ENCODE data around the gene SLC35B2. TPM values are rescaled to one million over a fixed set of nuclear protein-coding genes. Genes with fewer than 3 reads are reported as not detected.
A peak's percentile ranks its signal among the peaks of the same experiment; 100 is the strongest.

SLC35B2 gene
- total and polyA plus RNA-seq, 9 donors, result 19.7 to 41.0 (median 27.1) TPM

GRCh38 chr6:44224029-44224964 is 33.0 kb downstream of the SLC35B2 start:
- DNase-seq, result peak in 1 of 5 donors; percentile 41
- Histone ChIP-seq H3K4me3 (peak overlapping the region; percentile 53), H3K27me3 (no peaks in the 10 kb centered on the region), H3K4me1 (ENCODE audit: insufficient read depth) (peaks cover 36% of the 10 kb centered on the region), H3K9me3 (no peaks in the 10 kb centered on the region), H3K36me3 (no peaks in the 10 kb centered on the region), H3K27ac (peak overlapping the region in 1 of 2 donors; percentile 20)
- intact Hi-C loops (cut with DNase I), result no loop called here
- 9 to 12% (median 10%) methylated on average over 15 to 18 of the region's 18 CpGs for WGBS, 3 donors
- TF ChIP-seq EP300 (IDR thresholded peaks at IDR 0.05) (no peak), POLR2A (IDR thresholded peaks at IDR 0.05) (no peak), CTCF (IDR thresholded peaks at IDR 0.05) (no peak)

GRCh38 chr6:44223319-44224028 is 33.9 kb downstream of the SLC35B2 start, which contains the start of gene SLC29A1:
Gene SLC29A1 (plus strand): TSS chr6:44223595. CDS start chr6:44227314, 3,719 bp downstream.
- Histone ChIP-seq H3K4me3 (peak within 1 kb of the TSS; percentile 53), H3K36me3 (no peaks in the 10 kb centered on the region), H3K27me3 (no peaks in the 10 kb centered on the region), H3K4me1 (ENCODE audit: insufficient read depth) (peaks cover 37% of the 10 kb centered on the region), H3K27ac (peak within 1 kb of the TSS; percentile 67 to 72), H3K9me3 (no peaks in the 10 kb centered on the region)
- TF ChIP-seq EP300 (IDR thresholded peaks at IDR 0.05), result no peak
- TF ChIP-seq POLR2A (IDR thresholded peaks at IDR 0.05), result peak; percentile 9
- 0% methylated on average over 35 to 73 of the region's 73 CpGs for WGBS, 3 donors
- intact Hi-C loops (cut with DNase I), result loop anchor here in 1 of 4 donors (2.0 kb wide), 1 partner anchor 13 kb away; no protein-coding TSS in a partner anchor
- peak; percentile 70 to 79 (median 77) for DNase-seq

DNA sequence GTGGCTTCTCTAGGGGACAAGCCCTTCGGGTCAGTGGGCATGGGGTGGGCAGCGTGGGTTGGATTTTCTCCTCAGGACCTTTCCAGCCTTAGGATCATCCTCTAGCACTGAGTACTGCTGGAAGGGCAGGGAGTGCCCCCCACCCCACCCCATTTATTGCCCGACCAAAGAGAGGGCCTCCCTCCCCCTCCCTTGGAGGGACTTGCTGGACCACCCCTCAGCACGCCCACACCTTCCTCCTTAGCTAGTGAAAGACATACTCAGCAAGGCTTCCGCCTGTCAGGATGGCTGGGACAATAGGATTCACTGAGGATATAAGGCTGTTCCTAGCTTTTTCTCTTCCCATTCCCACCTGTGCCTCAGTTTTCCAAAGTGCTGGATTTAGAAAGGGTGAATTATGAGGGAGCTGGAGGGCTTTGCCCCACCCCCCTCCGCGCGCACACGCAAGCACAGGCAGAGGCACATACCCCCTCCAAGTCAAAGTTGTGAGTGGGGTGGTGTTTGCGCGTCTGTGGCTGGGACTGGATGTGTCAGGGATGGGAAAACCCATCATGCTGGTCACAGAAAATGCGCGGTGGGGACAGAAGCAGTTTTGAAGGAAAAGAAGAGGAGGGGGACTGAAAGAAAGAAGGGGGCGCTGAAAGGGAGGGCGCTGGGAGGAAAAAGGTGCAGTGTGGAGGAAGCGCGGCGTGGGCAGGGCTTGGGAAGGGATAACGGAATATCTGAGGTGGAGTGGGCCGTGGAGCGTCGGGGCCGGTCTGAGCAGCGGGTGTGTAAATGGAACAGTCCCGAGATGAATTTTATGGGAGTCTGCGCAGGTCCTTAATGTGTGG is 34.6 kb downstream of the SLC35B2 start:
- no peaks in the 10 kb centered on the region for H3K27me3 ChIP-seq
- H3K36me3 ChIP-seq, result no peaks in the 10 kb centered on the region
- peaks cover 37% of the 10 kb centered on the region for H3K4me1 ChIP-seq (ENCODE audit: insufficient read depth)
- no peaks in the 10 kb centered on the region for H3K9me3 ChIP-seq
- DNase-seq, result peak in 2 of 5 donors; percentile 38 to 53
- 24 to 31% (median 29%) methylated on average over 26 of the region's 26 CpGs for WGBS, 3 donors
- no peak for TF ChIP-seq EP300 (IDR thresholded peaks at IDR 0.05)
- intact Hi-C loops (cut with DNase I), result loop anchor here in 1 of 4 donors (2.0 kb wide), 1 partner anchor 14 kb away; no protein-coding TSS in a partner anchor
- H3K27ac ChIP-seq, result peak overlapping the region; percentile 67 to 72
- peak overlapping the region; percentile 53 for H3K4me3 ChIP-seq

GRCh38 chr6:44221961-44222335 is 35.4 kb downstream of the SLC35B2 start:
- H3K36me3 ChIP-seq, result no peaks in the 10 kb centered on the region
- no peaks in the 10 kb centered on the region for H3K9me3 ChIP-seq
- intact Hi-C loops (cut with DNase I), result loop anchor here in 1 of 4 donors (2.0 kb wide), 1 partner anchor 15 kb away; no protein-coding TSS in a partner anchor
- peaks cover 34% of the 10 kb centered on the region for H3K4me1 ChIP-seq (ENCODE audit: insufficient read depth)
- WGBS, 3 donors, result 73 to 89% (median 78%) methylated on average over 2 of the region's 2 CpGs
- no peak for DNase-seq
- H3K27ac ChIP-seq, result peak overlapping the region; percentile 60 to 72
- H3K4me3 ChIP-seq, result no peak overlapping the region
- TF ChIP-seq EP300 (IDR thresholded peaks at IDR 0.05) (no peak), CTCF (IDR thresholded peaks at IDR 0.05) (no peak), POLR2A (IDR thresholded peaks at IDR 0.05) (no peak)
- no peaks in the 10 kb centered on the region for H3K27me3 ChIP-seq

Measured in ovary (tissue), 9 donors.